ENCODE results near the gene ZNF267.

DNA sequence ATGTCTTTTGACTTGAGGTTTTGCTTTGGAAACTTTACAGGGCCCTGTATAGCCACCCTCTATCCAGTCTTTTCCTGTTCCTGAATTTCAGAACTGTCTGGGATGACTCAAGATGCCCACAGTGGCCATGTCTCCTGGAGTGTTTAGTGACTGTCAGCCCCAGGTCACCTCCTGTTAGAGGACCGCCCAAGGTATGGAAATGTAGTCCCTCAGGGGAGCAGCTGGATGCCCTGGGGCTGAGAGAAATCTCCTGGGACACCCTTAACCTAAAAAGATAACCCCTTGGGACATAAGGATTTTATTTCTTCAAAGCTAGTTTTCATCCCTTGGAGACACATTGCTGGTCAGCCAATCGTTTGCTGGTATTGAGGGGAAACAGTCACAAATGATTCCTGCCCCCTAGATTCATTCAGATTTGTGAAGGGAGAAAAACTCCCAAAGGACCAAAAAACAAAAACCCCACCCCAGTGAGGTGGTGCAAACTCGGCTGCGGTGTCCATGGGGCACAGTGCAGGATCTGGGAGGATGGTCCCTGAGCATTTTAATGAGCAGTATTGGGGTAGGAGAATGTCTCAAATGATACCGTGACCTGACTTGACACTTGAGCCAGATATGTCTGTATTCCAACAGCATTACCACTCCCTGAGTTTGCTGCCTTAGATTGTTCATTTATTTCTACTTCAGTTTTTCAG, 1.7 kb downstream of the ZNF267 start:
- TF ChIP-seq, protein P1, sequence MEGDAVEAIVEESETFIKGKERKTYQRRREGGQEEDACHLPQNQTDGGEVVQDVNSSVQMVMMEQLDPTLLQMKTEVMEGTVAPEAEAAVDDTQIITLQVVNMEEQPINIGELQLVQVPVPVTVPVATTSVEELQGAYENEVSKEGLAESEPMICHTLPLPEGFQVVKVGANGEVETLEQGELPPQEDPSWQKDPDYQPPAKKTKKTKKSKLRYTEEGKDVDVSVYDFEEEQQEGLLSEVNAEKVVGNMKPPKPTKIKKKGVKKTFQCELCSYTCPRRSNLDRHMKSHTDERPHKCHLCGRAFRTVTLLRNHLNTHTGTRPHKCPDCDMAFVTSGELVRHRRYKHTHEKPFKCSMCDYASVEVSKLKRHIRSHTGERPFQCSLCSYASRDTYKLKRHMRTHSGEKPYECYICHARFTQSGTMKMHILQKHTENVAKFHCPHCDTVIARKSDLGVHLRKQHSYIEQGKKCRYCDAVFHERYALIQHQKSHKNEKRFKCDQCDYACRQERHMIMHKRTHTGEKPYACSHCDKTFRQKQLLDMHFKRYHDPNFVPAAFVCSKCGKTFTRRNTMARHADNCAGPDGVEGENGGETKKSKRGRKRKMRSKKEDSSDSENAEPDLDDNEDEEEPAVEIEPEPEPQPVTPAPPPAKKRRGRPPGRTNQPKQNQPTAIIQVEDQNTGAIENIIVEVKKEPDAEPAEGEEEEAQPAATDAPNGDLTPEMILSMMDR (CRISPR knock-in tag; IDR thresholded peaks at IDR 0.05) = no peak
- TF ChIP-seq TAF1 (CRISPR knock-in tag; IDR thresholded peaks at IDR 0.05) = no peak
- no peak for TF ChIP-seq AGO1 (IDR thresholded peaks at IDR 0.05; ENCODE audit: low read depth, low read length, poor library complexity, severe bottlenecking)
- TF ChIP-seq MXI1 (IDR thresholded peaks at IDR 0.05; ENCODE audit: borderline replicate concordance, low read depth, low read length) = no peak
- TF ChIP-seq TCF12 (IDR thresholded peaks at IDR 0.05) = no peak
- TF ChIP-seq TCF12 (CRISPR knock-in tag; IDR thresholded peaks at IDR 0.05) = no peak
- TF ChIP-seq THAP11 (CRISPR knock-in tag; IDR thresholded peaks at IDR 0.05) = no peak
- TF ChIP-seq, protein P2, sequence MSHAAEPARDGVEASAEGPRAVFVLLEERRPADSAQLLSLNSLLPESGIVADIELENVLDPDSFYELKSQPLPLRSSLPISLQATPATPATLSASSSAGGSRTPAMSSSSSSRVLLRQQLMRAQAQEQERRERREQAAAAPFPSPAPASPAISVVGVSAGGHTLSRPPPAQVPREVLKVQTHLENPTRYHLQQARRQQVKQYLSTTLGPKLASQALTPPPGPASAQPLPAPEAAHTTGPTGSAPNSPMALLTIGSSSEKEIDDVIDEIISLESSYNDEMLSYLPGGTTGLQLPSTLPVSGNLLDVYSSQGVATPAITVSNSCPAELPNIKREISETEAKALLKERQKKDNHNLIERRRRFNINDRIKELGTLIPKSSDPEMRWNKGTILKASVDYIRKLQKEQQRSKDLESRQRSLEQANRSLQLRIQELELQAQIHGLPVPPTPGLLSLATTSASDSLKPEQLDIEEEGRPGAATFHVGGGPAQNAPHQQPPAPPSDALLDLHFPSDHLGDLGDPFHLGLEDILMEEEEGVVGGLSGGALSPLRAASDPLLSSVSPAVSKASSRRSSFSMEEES (CRISPR knock-in tag; IDR thresholded peaks at IDR 0.05) = no peak
- TF ChIP-seq, protein P3, sequence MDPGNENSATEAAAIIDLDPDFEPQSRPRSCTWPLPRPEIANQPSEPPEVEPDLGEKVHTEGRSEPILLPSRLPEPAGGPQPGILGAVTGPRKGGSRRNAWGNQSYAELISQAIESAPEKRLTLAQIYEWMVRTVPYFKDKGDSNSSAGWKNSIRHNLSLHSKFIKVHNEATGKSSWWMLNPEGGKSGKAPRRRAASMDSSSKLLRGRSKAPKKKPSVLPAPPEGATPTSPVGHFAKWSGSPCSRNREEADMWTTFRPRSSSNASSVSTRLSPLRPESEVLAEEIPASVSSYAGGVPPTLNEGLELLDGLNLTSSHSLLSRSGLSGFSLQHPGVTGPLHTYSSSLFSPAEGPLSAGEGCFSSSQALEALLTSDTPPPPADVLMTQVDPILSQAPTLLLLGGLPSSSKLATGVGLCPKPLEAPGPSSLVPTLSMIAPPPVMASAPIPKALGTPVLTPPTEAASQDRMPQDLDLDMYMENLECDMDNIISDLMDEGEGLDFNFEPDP (CRISPR knock-in tag; conservative IDR thresholded peaks at IDR 0.05) = no peak
- TF ChIP-seq ZFP36L1 (CRISPR knock-in tag; IDR thresholded peaks at IDR 0.05) = no peak
